Measurements from ENCODE around the gene CCDC6. TPM values are rescaled to one million over a fixed set of nuclear protein-coding genes. Genes with fewer than 3 reads are reported as not detected.

Gene CCDC6
- total and polyA plus RNA-seq, 11 donors = 3.7 to 47.1 (median 17.4) TPM

DNA sequence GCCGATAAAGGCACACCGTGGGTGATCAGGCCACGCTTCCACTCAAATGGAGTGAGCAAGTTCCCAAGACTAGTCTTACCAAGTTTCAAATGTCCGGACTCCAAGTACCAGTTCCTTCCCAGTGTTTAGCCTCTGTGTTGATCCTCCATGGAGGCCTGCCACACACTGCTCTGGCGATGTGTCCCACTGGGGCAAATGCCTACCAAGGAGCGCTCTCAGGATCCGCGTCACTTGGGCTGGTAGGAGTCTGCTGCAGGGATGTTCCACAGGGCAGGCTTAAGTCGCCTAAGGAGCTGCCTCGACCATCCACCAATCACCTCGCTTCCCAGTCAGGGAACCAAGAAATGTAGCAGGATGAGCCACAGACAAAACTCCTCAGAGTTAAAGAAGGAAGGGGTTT, 135.7 kb downstream of the CCDC6 start:
- no peaks in the 10 kb centered on the region for H3K9me3 ChIP-seq
- no peaks in the 10 kb centered on the region for H3K36me3 ChIP-seq
- DNase-seq (no peak), ATAC-seq (no peak)
- H3K4me1 ChIP-seq = no peaks in the 10 kb centered on the region
- no peak for TF ChIP-seq POLR2A (IDR thresholded peaks at IDR 0.05)
- TF ChIP-seq, protein P1, sequence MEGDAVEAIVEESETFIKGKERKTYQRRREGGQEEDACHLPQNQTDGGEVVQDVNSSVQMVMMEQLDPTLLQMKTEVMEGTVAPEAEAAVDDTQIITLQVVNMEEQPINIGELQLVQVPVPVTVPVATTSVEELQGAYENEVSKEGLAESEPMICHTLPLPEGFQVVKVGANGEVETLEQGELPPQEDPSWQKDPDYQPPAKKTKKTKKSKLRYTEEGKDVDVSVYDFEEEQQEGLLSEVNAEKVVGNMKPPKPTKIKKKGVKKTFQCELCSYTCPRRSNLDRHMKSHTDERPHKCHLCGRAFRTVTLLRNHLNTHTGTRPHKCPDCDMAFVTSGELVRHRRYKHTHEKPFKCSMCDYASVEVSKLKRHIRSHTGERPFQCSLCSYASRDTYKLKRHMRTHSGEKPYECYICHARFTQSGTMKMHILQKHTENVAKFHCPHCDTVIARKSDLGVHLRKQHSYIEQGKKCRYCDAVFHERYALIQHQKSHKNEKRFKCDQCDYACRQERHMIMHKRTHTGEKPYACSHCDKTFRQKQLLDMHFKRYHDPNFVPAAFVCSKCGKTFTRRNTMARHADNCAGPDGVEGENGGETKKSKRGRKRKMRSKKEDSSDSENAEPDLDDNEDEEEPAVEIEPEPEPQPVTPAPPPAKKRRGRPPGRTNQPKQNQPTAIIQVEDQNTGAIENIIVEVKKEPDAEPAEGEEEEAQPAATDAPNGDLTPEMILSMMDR (IDR thresholded peaks at IDR 0.05) = no peak
- H3K27ac ChIP-seq = no peak overlapping the region
- no peaks in the 10 kb centered on the region for H3K27me3 ChIP-seq
- intact Hi-C loops (cut with DNase I) = no loop called here
- 94 to 98% (median 97%) methylated on average over 11 of the region's 11 CpGs for WGBS, 4 donors
- no peak overlapping the region for H3K4me3 ChIP-seq

DNA sequence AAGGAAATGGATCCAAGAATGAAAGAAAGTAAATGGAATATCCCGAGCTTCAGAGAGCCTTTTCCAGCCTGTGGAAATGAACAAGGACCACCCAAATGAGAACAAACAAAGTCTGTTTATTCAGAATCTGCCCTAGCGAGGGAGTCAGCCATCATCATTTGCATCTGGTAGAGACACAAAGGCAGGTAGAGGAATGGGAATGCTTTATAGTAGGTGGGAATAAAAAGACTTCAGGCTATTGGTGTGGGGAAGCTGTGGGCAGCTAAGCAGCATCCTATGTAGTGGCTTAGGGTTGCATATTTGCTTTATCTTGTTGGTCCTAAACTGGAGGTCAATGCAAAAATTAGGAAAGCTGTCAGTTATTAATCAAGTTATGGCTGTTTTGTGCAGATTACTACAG, 143.9 kb downstream of the CCDC6 start:
- Histone ChIP-seq H3K9me3 (peaks cover 0 to 7% (median 0%) of the 10 kb centered on the region in 12 donors), H3K4me3 (no peak overlapping the region), H3K27ac (no peak overlapping the region), H3K4me1 (no peaks in the 10 kb centered on the region), H3K36me3 (no peaks in the 10 kb centered on the region), H3K27me3 (no peaks in the 10 kb centered on the region)
- intact Hi-C loops (cut with DNase I) = no loop called here
- 47 to 76% (median 57%) methylated on average over 2 of the region's 2 CpGs for WGBS, 4 donors
- ATAC-seq (no peak), DNase-seq (no peak)
- TF ChIP-seq, protein P1 (IDR thresholded peaks at IDR 0.05) = no peak
- TF ChIP-seq POLR2A (IDR thresholded peaks at IDR 0.05) = no peak

DNA sequence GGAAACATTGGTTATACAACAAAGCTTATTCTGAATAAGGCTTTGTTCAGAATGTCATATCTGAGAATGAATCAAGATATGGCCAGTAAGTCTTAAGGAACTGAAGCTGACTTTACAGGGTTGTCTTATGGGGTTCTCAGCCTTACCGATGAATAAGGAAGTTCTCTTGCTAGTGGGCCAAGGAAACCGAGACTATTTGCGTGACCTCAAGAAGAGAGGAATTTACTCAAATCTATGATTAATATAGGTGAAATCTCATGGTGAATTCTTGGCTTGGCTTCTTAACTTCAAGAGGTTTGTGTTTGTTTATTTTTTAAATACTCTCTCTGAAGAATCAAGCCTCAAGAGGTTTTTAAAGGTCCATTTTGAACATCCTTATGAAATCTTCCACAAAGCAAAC, 148.4 kb downstream of the CCDC6 start:
- H3K9me3 ChIP-seq = peaks cover 0 to 7% (median 0%) of the 10 kb centered on the region in 12 donors
- WGBS, 4 donors = 56 to 88% (median 78%) methylated on average over 3 of the region's 3 CpGs
- intact Hi-C loops (cut with DNase I) = no loop called here
- H3K4me1 ChIP-seq = no peaks in the 10 kb centered on the region
- H3K4me3 ChIP-seq = no peak overlapping the region
- DNase-seq = no peak
- H3K27ac ChIP-seq = no peak overlapping the region
- H3K36me3 ChIP-seq = no peaks in the 10 kb centered on the region
- no peak for ATAC-seq
- no peaks in the 10 kb centered on the region for H3K27me3 ChIP-seq
- TF ChIP-seq POLR2A (IDR thresholded peaks at IDR 0.05) = no peak
- TF ChIP-seq, protein P1 (IDR thresholded peaks at IDR 0.05) = no peak

DNA sequence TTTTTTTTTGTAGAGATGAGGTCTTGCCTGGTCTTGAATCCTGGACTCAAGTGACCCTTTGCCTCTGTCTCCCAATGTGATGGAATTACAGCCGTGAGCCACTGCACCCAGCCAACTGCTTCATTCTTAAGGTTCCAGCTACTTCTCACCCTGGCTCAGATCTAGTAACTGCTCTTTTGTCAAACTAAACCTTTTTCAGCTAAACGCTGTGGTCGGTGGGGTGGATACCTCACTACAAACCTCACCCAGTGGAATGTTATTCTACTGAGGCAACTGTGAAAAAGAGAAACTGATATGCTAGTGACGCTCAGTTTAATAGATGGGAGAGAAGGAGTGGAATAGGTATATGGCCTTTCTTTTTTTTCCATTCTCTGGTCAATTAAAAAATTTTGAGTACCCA, 151.4 kb downstream of the CCDC6 start:
- TF ChIP-seq POLR2A (IDR thresholded peaks at IDR 0.05) = no peak
- TF ChIP-seq, protein P1 (IDR thresholded peaks at IDR 0.05) = no peak
- no peak for ATAC-seq
- no peaks in the 10 kb centered on the region for H3K27me3 ChIP-seq
- H3K36me3 ChIP-seq = no peaks in the 10 kb centered on the region
- H3K4me3 ChIP-seq = no peak overlapping the region
- peaks cover 0 to 8% (median 0%) of the 10 kb centered on the region in 12 donors for H3K4me1 ChIP-seq
- intact Hi-C loops (cut with DNase I) = no loop called here
- WGBS, 4 donors = 85 to 90% (median 89%) methylated on average over 4 of the region's 4 CpGs
- H3K9me3 ChIP-seq = peaks cover 0 to 2% (median 0%) of the 10 kb centered on the region in 12 donors
- no peak overlapping the region for H3K27ac ChIP-seq
- DNase-seq = no peak
